ENCODE data around the gene HOXC4.

- TF ChIP-seq EZH2 (IDR thresholded peaks at IDR 0.05; ENCODE audit: insufficient read depth, poor library complexity, severe bottlenecking) (no peak), EZH2phosphoT487 (IDR thresholded peaks at IDR 0.05; ENCODE audit: insufficient read depth, low read depth) (no peak)
These were observed 12.0 kb downstream of the HOXC4 start for GRCh38 chr12:54065677-54066076.

Data from GM23248 (cell line).